BLaER1 treated with 17β-estradiol and CSF1 and Interleukin-3, amounts not matched to agents 10 nM and 100 nM (cell line): ENCODE results near the gene C20orf204.

Source experiments
- H3K27ac ChIP-seq, 11 experiments: shearing (Covaris generic); formaldehyde crosslinking; 2 replicates each; pipeline ENCODE4 v1.8.1; 2022
- H3K27me3 ChIP-seq, 11 experiments: shearing (Covaris generic); formaldehyde crosslinking; 2 replicates each; pipeline ENCODE4 v1.8.1; 2022
- H3K36me3 ChIP-seq, 11 experiments: shearing (Covaris generic); formaldehyde crosslinking; 2 replicates each; pipeline ENCODE4 v1.8.1; 2022
- H3K4me1 ChIP-seq, 10 experiments: shearing (Covaris generic); formaldehyde crosslinking; 2 replicates each; pipeline ENCODE4 v1.8.1; 2022
- H3K4me2 ChIP-seq, 11 experiments: shearing (Covaris generic); formaldehyde crosslinking; 2 replicates each; pipeline ENCODE4 v1.8.1; 2022
- H3K4me3 ChIP-seq, 10 experiments: shearing (Covaris generic); formaldehyde crosslinking; 2 replicates each; pipeline ENCODE4 v1.8.1; 2022
- H3K9ac ChIP-seq, 11 experiments: shearing (Covaris generic); formaldehyde crosslinking; 2 replicates each; pipeline ENCODE4 v1.8.1; 2022
- H3K9me3 ChIP-seq, 11 experiments: shearing (Covaris generic); formaldehyde crosslinking; replicated peaks in 1 of 11; 2 replicates each; pipeline ENCODE4 v1.8.1; 2022
- H4K20me1 ChIP-seq, 11 experiments: shearing (Covaris generic); formaldehyde crosslinking; 2 replicates each; pipeline ENCODE4 v1.8.1; 2022
- Cebpa-rat ChIP-seq, 11 experiments: shearing (Covaris generic); IDR thresholded peaks; 2 replicates each; pipeline ENCODE4 v1.8.1; 2022

Gene C20orf204

DNA sequence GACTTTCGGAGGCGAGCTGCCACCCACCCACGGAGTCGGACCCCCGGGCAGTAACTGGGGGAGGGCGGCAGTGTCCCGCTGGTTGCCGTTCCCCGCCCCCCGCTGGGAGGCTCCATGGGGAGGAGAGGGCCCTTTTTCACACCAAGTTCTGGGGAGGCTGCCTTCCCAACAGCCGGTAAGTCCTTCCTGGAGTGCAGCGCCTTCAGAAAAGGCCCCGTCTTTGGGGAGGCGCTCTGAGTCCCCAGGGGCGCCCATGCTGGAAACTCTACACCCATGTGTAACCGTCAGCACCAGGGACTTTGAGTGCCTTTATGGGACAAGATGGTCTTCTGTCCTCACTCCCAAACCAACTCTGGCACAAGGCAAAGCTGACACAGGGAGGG lies 13.9 kb downstream of the C20orf204 start:
- peaks cover 73 to 99% (median 94%) of the 10 kb centered on the region in 11 experiments for H3K27me3 ChIP-seq
- no peak overlapping the region for H3K27ac ChIP-seq
- peak overlapping the region in 9 of 10 experiments; percentile 54 to 69 (median 59); a peak in 17 of 20 replicates for H3K4me3 ChIP-seq
- H3K4me1 ChIP-seq = peaks cover 24 to 76% (median 62%) of the 10 kb centered on the region in 10 experiments
- no peaks in the 10 kb centered on the region for H3K9me3 ChIP-seq
- no peaks in the 10 kb centered on the region for H3K36me3 ChIP-seq
- H3K9ac ChIP-seq = peak overlapping the region in 8 of 11 experiments; percentile 35 to 71 (median 50); a peak in 14 of 22 replicates
- no peak for TF ChIP-seq Cebpa-rat (IDR thresholded peaks at IDR 0.05)
- H3K4me2 ChIP-seq = peak overlapping the region; percentile 76 to 98 (median 86)
- peaks cover 0 to 39% (median 6%) of the 10 kb centered on the region in 11 experiments; a peak in 11 of 22 replicates for H4K20me1 ChIP-seq

DNA sequence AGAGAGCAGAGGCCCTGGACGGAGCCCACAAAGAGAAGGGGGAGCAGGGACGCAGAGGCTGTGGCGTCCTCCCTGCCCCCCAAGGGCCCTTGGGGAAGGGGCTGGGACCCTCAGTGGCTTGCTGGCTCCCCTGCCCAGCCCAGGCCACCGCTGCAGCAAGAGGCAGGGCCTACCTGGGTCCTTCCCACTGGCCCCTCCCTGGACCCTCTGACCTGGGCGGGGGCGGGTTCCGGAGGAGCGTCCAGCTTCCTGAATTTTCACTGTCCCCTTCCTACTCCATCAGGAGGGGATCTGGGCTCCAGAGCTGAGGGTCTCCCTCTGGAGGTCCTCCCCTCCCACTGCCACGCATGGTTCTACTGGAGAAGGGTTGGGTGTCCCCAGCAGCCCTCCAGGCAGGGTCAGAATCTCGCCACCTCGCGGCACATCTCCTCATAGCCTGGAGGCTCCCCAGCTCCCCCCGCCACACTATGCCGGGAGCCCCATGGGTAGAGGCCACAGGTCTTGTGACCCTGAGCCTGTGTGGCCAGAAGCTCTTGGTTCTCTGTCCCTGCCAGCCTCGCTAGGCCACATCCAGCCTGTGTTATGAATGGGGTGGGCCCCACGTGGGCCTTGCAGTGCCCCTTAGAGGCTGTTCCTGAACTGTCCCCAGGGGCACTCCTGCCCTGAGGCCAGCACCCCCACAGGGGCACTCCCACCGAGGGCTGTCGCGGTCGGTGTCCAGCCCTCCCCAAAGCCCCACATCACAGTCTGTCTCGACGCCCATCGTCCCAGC lies 14.5 kb downstream of the C20orf204 start:
- peaks cover 73 to 95% (median 89%) of the 10 kb centered on the region in 11 experiments for H3K27me3 ChIP-seq

DNA sequence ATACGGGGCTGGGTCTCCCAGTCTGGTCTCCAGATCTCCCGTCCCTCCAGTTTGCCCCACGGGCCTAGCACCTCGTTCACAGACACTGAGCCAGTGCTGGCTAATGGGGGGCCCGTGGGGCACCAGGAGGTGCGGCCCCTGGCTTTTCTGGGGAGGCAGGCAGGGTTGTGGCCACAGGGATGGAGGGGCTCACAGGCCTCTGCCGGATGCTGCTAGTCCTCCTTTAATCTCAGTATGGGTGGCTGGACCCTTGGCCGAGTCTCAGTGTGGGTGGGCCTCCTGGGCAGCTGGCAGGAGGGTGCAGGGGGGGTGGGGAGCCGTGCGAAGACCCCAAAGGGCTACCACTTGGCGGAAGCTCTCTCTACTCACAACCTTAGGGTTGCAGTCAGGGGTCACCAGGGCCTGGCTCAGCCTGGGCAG lies 15.1 kb downstream of the C20orf204 start:
- Histone ChIP-seq H3K4me1 (peaks cover 23 to 76% (median 68%) of the 10 kb centered on the region in 10 experiments), H3K4me2 (peak overlapping the region in 10 of 11 experiments; percentile 76 to 98 (median 89); a peak in 18 of 22 replicates), H3K9me3 (no peaks in the 10 kb centered on the region), H3K27me3 (peaks cover 68 to 95% (median 83%) of the 10 kb centered on the region in 11 experiments), H3K4me3 (no peak overlapping the region), H3K36me3 (no peaks in the 10 kb centered on the region), H4K20me1 (peaks cover 0 to 36% (median 6%) of the 10 kb centered on the region in 11 experiments; a peak in 10 of 22 replicates), H3K9ac (peak overlapping the region in 3 of 11 experiments; percentile 16 to 71 (median 61); a peak in 2 of 22 replicates), H3K27ac (no peak overlapping the region)
- TF ChIP-seq Cebpa-rat (IDR thresholded peaks at IDR 0.05) = no peak

More for the DNA sequence above, 14.5 kb downstream of the C20orf204 start:
- Histone ChIP-seq H3K9me3 (no peaks in the 10 kb centered on the region), H3K9ac (peak overlapping the region in 7 of 11 experiments; percentile 35 to 71 (median 55); a peak in 11 of 22 replicates), H3K4me2 (peak overlapping the region; percentile 76 to 98 (median 86)), H3K4me1 (peaks cover 19 to 76% (median 65%) of the 10 kb centered on the region in 10 experiments), H3K36me3 (no peaks in the 10 kb centered on the region), H4K20me1 (peaks cover 0 to 39% (median 6%) of the 10 kb centered on the region in 11 experiments; a peak in 11 of 22 replicates), H3K27ac (no peak overlapping the region), H3K4me3 (peak overlapping the region in 7 of 10 experiments; percentile 54 to 69 (median 61); a peak in 12 of 20 replicates)
- TF ChIP-seq Cebpa-rat (IDR thresholded peaks at IDR 0.05) = no peak

DNA sequence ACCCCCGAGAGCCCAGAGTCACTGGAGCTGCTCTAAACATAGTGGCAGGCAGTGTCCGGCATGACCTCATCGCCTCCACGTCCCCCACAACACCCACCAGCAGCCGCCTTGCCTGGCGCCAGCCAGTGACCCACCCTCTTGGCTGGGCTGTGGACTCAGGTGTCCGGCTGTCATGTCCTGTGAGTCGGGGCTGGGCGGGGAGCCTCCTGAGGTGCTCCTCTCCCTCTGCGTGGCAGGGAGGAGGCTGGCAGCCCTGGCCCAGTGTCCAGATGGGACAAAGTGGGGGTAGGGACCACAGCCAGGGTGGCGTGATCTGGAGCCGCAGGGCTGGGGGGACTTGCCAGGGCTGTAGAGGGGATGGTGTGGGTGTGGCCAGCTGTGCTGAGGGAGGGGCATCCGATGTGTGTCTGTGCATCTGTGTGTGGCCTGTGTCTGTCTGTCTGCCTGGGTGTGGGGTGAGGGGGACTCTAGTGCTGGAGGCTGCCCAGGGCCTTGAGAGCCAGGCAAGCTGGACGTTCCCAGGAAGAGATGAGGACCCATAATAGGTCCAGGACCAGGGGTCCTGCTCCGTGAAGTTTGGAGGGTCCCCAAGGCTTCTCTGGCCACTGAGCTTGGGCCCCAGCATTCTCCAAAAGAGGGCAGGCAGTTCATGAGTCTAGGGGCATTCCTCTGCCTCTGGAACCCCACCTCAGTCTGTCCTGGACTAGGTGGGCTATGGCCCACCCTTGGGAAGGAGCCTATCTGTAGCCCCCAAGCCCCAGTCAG lies 15.8 kb downstream of the C20orf204 start:
- Histone ChIP-seq H3K27ac (no peak overlapping the region), H3K9ac (no peak overlapping the region), H3K9me3 (no peaks in the 10 kb centered on the region), H3K27me3 (peaks cover 61 to 88% (median 76%) of the 10 kb centered on the region in 11 experiments), H3K4me1 (peaks cover 30 to 83% (median 75%) of the 10 kb centered on the region in 10 experiments), H3K4me2 (peak overlapping the region in 8 of 11 experiments; percentile 4 to 98 (median 90); a peak in 15 of 22 replicates), H3K4me3 (no peak overlapping the region), H3K36me3 (no peaks in the 10 kb centered on the region), H4K20me1 (peaks cover 0 to 31% (median 6%) of the 10 kb centered on the region in 11 experiments; a peak in 10 of 22 replicates)
- no peak for TF ChIP-seq Cebpa-rat (IDR thresholded peaks at IDR 0.05)

DNA sequence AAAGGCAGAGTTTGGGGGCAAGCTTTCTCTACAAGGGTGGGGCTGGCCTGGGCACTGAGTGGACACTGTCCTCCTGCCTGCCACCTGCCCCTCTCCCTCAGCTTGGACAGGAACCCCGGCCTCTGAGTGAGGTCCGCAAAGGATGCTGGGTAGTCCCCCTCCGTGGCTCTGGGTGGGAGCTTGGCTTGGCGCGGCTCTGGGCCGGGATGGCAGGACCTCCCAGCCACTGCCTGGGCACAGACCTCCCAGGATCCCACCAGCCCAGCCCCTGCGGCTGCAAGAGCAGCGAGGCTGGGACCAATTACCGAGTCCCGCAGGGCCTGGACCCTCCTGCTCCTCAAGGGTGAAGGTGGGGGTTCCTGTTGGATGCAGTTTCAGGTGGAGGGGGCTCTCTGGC lies 16.3 kb downstream of the C20orf204 start:
- Histone ChIP-seq H3K4me1 (peaks cover 36 to 89% (median 80%) of the 10 kb centered on the region in 10 experiments), H3K9ac (0 out of 22 replicates have a peak overlapping the region, but pooled peaks of 1 of the 11 experiments have one; percentile 29)

DNA sequence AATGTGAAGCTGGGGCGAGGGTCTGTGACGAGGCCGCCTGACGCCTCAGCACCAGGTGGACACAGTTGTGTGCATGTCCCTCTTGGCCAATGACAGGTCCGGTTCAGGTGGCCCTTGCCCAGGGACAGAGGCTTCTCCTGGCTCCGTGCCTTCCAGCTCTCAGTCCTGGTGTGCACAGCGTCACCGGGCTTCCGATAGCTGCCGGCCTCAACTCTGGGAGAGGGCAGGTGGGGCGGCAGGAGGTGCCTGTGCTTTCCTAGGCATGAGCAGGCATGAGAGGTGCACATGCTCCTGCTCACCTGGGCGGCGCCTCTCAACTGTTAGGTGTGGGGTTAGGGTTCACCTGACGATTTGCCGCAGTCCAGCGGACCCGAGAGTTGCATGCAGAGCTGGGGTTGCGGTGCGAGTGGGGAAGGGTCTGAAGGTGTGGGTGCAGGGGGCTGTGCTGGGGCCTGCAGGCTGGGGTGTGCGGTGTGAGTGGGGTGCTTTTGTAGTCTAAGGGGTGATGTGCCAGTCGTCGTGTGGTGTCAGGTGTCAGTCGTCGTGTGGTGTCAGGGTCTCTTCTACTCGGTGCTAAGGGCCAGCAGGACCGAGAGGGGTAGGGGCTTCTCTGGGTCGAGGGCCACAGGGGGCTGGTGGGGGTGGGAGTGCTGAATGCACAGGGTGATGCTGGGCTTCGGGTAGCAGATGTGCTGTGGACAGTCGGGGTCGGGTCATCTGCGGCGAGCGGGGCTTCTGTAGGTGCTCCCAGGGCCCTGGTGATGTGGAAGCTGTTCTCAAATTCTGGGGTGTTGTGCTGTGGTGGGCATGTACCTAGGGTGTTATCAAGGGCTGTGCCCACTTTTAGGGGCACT lies 17.2 kb downstream of the C20orf204 start:
- TF ChIP-seq Cebpa-rat (IDR thresholded peaks at IDR 0.05) = no peak
- H3K4me2 ChIP-seq = peak overlapping the region; percentile 62 to 92 (median 81); a peak in 21 of 22 replicates
- H3K27me3 ChIP-seq = peaks cover 47 to 74% (median 61%) of the 10 kb centered on the region in 11 experiments
- H3K9ac ChIP-seq = peak overlapping the region in 8 of 11 experiments; percentile 20 to 65 (median 44); a peak in 10 of 22 replicates
- H3K36me3 ChIP-seq = no peaks in the 10 kb centered on the region
- H3K9me3 ChIP-seq = no peaks in the 10 kb centered on the region
- H3K4me1 ChIP-seq = peaks cover 45 to 92% (median 84%) of the 10 kb centered on the region in 10 experiments
- H3K27ac ChIP-seq = peak overlapping the region in 2 of 11 experiments; percentile 36 to 65; a peak in 4 of 22 replicates
- H3K4me3 ChIP-seq = peak overlapping the region in 1 of 10 experiments; percentile 55; a peak in 1 of 20 replicates
- H4K20me1 ChIP-seq = peaks cover 0 to 17% (median 4%) of the 10 kb centered on the region in 11 experiments; a peak in 11 of 22 replicates

More for the DNA sequence above, 16.3 kb downstream of the C20orf204 start:
- Histone ChIP-seq H3K9me3 (no peaks in the 10 kb centered on the region), H3K36me3 (no peaks in the 10 kb centered on the region), H4K20me1 (peaks cover 0 to 25% (median 6%) of the 10 kb centered on the region in 11 experiments; a peak in 10 of 22 replicates), H3K27me3 (peaks cover 55 to 82% (median 70%) of the 10 kb centered on the region in 11 experiments), H3K27ac (no peak overlapping the region), H3K4me2 (peak overlapping the region in 6 of 11 experiments; percentile 81 to 98 (median 88); a peak in 9 of 22 replicates), H3K4me3 (no peak overlapping the region)
- TF ChIP-seq Cebpa-rat (IDR thresholded peaks at IDR 0.05) = no peak

DNA sequence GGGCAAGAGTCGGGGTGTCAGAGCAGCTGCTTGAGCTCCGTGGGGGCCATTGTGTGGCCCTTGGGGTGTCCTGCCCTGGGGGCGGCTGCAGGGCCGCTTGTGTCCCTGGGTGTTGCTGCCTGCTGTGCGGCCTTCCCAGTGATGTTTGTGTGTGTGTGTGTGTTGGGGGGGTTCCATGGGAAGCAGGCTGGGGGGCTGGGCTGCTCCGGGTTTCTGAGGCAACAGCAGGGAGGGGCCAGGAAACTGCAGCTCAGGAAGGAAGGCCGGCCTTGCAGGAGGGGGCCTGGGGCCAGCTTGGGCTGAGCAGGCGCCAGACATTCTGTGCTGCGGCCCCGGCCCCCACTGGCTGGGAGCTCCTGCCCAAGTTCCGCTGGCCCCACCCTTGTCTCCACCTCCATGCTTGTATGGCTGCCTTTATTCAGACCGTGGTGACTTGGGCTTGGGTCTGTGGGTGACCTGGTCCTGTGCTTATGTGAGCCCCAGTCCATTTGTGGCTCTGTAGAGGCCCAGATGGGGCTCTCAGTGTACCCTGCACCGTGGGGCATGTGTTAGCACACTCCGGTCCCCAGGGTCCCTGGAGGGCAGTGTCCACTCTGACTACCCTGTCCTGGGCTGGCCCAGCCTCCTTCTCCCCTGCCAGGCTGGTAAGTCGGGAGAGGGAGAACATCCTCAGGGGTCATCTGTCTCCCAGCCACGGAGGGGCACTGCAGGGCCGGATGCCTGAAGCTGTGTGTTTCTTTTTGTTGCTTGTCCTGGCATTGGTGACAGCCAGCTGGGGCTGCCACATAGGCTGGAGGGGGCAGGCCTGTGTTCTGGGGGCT lies 18.1 kb downstream of the C20orf204 start:
- peak overlapping the region; percentile 62 to 92 (median 81) for H3K4me2 ChIP-seq
- peaks cover 47 to 90% (median 84%) of the 10 kb centered on the region in 10 experiments for H3K4me1 ChIP-seq
- peak overlapping the region in 5 of 11 experiments; percentile 35 to 65 (median 41); a peak in 10 of 22 replicates for H3K27ac ChIP-seq
- peak overlapping the region; percentile 20 to 65 (median 42); a peak in 19 of 22 replicates for H3K9ac ChIP-seq
- H3K4me3 ChIP-seq = peak overlapping the region in 3 of 10 experiments; percentile 6 to 55 (median 39); a peak in 5 of 20 replicates
- H4K20me1 ChIP-seq = peaks cover 0 to 13% (median 0%) of the 10 kb centered on the region in 11 experiments; a peak in 4 of 22 replicates
- H3K36me3 ChIP-seq = no peaks in the 10 kb centered on the region
- no peak for TF ChIP-seq Cebpa-rat (IDR thresholded peaks at IDR 0.05)
- H3K27me3 ChIP-seq = peaks cover 39 to 65% (median 53%) of the 10 kb centered on the region in 11 experiments
- H3K9me3 ChIP-seq = no peaks in the 10 kb centered on the region
